ENCODE measurements around the gene PEDS1.
"Not testable (repeated sequence)": the region's sequence is repeated elsewhere in the genome, so short reads cannot be mapped to it uniquely, and the experiment has no call there.

The PEDS1 gene

DNA sequence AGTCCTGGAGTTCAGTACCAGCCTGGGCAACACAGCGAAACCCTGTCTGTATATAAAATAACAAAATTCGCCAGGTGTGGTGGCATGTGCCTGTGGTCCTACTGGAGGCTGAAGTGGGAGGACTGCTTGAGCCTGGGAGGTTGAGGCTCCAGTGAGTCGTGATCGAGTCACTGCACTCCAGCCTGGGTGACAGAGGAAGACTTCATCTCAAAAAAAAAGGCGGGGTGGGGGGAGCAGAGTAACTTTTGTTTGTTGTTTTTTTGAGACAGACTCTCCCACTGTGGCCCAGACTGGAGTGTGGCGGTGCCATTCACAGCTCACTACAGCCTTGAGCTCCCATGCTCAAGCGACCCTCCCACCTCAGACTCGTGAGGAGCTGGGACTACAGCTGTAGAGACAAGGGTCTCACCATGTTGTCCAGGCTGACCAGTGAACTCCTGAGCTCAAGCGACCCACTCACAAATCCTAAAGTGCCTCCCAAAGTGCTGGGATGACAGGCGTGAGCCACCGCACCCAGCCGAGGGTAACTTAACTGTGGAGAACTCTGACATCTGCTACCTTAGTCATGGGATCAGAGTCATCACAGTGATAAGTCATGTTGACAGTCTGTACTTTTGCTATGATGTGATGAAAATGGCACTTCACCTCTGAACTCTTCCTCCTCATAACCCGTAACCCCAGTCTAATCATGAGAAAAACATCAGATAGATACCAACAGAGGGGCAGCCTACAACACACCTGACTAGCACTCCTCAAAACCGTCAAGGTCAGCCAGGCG is 16.5 kb downstream of the PEDS1 start:
- no peak for TF ChIP-seq Cebpa-rat (IDR thresholded peaks at IDR 0.05)
- Histone ChIP-seq H3K9ac (no peak overlapping the region), H3K27ac (no peak overlapping the region), H3K36me3 (peaks cover 99% of the 10 kb centered on the region), H4K20me1 (peaks cover 96% of the 10 kb centered on the region), H3K4me2 (no peak overlapping the region), H3K9me3 (no peaks in the 10 kb centered on the region), H3K4me3 (no peak overlapping the region), H3K4me1 (0 out of 2 replicates have a peak, but pooled peaks cover 6% of the 10 kb centered on the region), H3K27me3 (no peaks in the 10 kb centered on the region)

DNA sequence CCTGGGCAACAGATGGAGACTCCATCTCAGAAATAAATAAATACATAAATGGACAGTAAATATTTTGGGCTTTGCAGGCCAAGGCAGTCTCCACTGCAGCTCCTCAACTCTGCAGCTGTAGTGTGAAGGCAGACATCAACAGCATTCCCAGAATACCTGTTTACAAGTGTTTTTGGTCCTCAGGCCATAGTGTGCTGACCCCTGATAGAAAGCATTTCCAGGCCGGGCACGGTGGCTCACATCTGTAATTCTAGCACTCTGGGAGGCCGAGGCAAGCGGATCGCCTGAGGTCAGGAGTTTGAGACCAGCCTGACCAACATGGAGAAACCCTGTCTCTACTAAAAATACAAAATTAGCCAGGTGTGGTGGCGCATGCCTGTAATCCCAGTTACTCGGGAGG is 18.4 kb downstream of the PEDS1 start:
- Histone ChIP-seq H4K20me1 (peaks cover 95% of the 10 kb centered on the region), H3K36me3 (peaks cover 99% of the 10 kb centered on the region)
- not testable (repeated sequence) for H3K27me3 ChIP-seq, H3K4me2 ChIP-seq, H3K9me3 ChIP-seq, H3K4me3 ChIP-seq, H3K27ac ChIP-seq, H3K4me1 ChIP-seq, H3K9ac ChIP-seq

DNA sequence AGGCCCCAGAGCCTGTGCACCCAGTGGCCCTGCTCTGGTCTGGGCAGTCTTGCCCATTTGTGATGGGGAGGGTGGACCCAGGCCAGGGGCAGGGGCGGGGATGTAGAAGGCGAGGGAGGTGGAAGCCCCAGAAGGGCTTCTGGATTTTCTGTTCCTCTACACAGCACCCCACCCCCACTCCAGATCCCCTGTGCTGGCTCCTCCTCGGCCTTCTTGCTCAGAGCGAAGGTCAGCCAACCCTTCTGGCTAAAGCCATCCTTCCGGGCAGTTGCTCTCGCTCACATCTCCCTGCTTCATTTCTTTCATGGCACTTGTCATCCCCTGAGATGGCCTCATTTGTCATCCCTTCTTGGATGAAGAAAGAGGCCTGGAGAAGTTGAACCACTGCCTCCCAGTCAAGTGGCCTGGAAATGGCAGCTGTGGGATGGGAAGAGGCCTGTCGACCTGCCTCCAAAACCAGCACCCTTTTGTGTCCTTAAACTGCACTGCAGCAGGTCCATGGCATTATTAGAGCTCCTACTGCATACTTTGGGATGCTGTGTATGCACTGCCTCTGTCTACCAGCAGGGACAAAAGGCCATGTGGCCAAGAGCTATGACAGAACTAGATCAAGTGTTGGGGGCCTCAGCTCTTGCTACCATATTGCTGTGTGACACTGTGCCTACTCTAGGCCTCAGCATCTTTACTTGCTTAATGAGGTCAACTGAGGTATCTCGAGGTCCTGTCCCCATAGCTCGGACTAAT is 19.9 kb downstream of the PEDS1 start:
- H3K9me3 ChIP-seq = no peaks in the 10 kb centered on the region
- no peak for TF ChIP-seq Cebpa-rat (IDR thresholded peaks at IDR 0.05)

DNA sequence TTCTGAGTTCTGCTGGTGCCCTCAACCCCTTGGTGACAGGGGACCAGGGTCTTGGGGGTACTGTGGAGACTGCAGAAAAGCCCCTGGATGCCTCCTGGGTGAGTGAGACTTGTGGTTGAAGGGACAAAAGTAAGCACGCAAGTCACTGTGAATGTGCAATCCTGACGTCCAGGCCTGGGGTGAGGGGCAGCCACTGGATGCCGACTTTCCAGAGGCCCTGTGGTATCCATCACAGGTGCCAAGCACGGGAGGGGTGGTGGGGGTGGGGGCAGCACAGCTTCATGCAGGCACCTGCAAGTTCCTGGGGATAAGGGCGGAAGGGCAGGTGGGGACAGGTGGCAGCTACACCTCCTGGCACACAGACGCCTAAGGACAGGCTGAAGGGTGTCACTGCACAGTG is 20.5 kb downstream of the PEDS1 start:
- Histone ChIP-seq H3K27ac (no peak overlapping the region), H3K9me3 (no peaks in the 10 kb centered on the region), H3K4me1 (no peaks in the 10 kb centered on the region), H3K9ac (no peak overlapping the region), H3K27me3 (no peaks in the 10 kb centered on the region), H4K20me1 (peaks cover 86% of the 10 kb centered on the region), H3K4me3 (no peak overlapping the region), H3K36me3 (peaks cover 99% of the 10 kb centered on the region), H3K4me2 (no peak overlapping the region)
- TF ChIP-seq Cebpa-rat (IDR thresholded peaks at IDR 0.05) = no peak

More for the DNA sequence above, 19.9 kb downstream of the PEDS1 start:
- Histone ChIP-seq H3K36me3 (peaks cover 99% of the 10 kb centered on the region), H3K4me3 (no peak overlapping the region), H3K4me2 (no peak overlapping the region), H3K4me1 (0 out of 2 replicates have a peak, but pooled peaks cover 2% of the 10 kb centered on the region), H4K20me1 (peaks cover 90% of the 10 kb centered on the region), H3K27me3 (no peaks in the 10 kb centered on the region), H3K9ac (no peak overlapping the region), H3K27ac (no peak overlapping the region)

DNA sequence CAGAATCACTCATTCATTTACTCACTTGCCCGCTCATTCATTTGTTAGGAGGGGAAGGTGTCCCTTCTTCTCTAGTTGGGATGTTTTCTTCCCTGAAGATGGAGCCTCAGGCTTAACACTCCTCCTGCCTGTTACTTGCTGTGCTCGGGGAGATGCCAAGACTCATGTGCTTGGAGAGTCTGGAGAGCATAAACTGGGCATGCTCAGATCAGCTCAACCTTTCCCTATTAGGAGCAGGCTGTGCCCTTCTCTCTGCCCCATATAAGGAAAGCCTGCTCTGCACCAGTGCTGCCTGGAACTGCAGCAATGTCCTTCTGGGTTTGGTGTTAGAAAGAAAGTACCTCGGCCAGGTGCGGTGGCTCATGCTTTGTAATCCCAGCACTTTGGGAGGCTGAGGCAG is 22.5 kb downstream of the PEDS1 start:
- H3K4me2 ChIP-seq = no peak overlapping the region
- no peaks in the 10 kb centered on the region for H3K27me3 ChIP-seq
- H3K4me3 ChIP-seq = no peak overlapping the region
- H3K27ac ChIP-seq = no peak overlapping the region
- no peak overlapping the region for H3K9ac ChIP-seq
- H3K36me3 ChIP-seq = peaks cover 99% of the 10 kb centered on the region
- TF ChIP-seq Cebpa-rat (IDR thresholded peaks at IDR 0.05) = no peak
- H4K20me1 ChIP-seq = peaks cover 71% of the 10 kb centered on the region
- H3K9me3 ChIP-seq = no peaks in the 10 kb centered on the region
- no peaks in the 10 kb centered on the region for H3K4me1 ChIP-seq

DNA sequence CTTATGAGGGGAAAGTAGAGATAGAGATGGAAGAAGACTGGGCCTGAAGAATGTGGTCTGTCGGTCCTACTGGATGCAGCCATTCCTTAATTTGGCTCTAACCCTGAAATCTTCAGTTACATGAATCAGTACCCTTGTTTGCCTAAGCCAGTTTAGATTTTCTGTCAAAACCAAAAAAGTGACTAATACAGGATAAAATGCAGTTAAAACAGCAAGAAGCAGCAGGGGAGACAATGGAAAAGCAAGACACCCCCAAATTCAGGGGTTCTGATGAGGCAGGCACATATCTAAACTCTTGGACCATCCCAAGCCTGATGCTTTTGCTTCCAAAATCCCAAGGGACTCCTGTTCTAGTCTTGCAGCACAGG is 23.2 kb downstream of the PEDS1 start:
- Histone ChIP-seq H3K9me3 (no peaks in the 10 kb centered on the region), H3K9ac (no peak overlapping the region), H4K20me1 (peaks cover 67% of the 10 kb centered on the region), H3K4me2 (no peak overlapping the region), H3K27ac (no peak overlapping the region), H3K27me3 (no peaks in the 10 kb centered on the region), H3K4me1 (no peaks in the 10 kb centered on the region), H3K4me3 (no peak overlapping the region), H3K36me3 (peaks cover 99% of the 10 kb centered on the region)
- no peak for TF ChIP-seq Cebpa-rat (IDR thresholded peaks at IDR 0.05)

DNA sequence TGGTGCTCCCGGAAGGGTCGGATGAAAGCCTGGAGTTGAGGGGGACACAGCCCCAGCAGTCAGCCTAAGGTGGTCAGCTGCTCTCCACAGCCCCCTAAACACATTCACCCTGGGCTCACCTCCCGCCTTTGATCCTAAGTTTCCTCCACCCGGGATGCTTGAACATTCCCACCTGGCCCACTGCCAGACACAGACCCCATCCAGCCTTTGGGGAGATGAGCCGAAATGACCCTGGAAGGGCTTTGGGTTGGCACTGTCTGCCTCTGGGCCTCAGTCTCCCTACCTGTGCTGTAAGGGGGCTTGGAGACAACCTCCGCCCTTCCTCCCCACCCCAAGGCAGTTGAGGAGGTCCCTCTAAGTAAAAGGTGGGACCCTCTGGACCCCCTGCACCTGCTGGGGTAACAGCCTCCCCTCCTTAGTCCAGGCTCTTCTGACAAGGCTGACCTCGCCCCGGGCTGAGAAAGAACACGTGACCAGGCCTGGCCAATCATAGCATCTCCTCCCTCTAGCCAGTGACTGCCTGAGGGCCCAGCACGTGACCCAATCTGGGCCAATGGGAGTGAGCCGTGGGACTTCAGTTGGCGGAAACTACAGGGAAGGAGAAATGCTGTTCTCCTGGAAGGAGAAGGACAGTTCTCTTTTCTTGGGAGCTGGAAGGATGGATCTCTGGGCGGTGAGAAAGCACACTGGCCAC is 23.7 kb downstream of the PEDS1 start:
- no peak overlapping the region for H3K4me3 ChIP-seq
- H3K27ac ChIP-seq = no peak overlapping the region
- peaks cover 63% of the 10 kb centered on the region for H4K20me1 ChIP-seq
- no peak overlapping the region for H3K9ac ChIP-seq
- no peaks in the 10 kb centered on the region for H3K27me3 ChIP-seq
- H3K9me3 ChIP-seq = no peaks in the 10 kb centered on the region
- no peaks in the 10 kb centered on the region for H3K4me1 ChIP-seq
- H3K4me2 ChIP-seq = no peak overlapping the region
- TF ChIP-seq Cebpa-rat (IDR thresholded peaks at IDR 0.05) = no peak
- H3K36me3 ChIP-seq = peaks cover 100% of the 10 kb centered on the region

DNA sequence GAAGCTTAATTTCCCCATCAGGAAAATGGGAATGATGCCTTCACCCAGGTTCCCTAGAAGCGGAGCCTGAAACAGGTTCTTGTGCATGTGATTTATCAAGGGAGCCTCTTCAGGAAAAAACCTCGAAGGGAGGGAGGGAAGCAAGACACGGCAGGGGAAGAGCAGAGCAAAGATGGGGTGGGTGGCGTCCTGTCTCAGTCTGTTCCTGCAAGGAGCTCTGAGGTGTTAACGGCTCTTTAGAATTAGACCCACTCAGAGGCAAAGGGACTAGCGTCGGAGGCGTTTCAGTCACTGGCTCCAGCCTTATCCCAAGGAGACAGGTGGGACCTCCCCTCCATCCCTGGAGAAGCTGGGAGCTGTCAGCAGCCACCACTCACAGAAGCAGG is 25.0 kb downstream of the PEDS1 start:
- Histone ChIP-seq H3K9ac (no peak overlapping the region), H3K27me3 (no peaks in the 10 kb centered on the region), H3K4me3 (no peak overlapping the region), H3K27ac (no peak overlapping the region), H3K4me1 (no peaks in the 10 kb centered on the region), H3K36me3 (peaks cover 100% of the 10 kb centered on the region), H3K4me2 (no peak overlapping the region), H4K20me1 (peaks cover 50% of the 10 kb centered on the region), H3K9me3 (no peaks in the 10 kb centered on the region)
- no peak for TF ChIP-seq Cebpa-rat (IDR thresholded peaks at IDR 0.05)

DNA sequence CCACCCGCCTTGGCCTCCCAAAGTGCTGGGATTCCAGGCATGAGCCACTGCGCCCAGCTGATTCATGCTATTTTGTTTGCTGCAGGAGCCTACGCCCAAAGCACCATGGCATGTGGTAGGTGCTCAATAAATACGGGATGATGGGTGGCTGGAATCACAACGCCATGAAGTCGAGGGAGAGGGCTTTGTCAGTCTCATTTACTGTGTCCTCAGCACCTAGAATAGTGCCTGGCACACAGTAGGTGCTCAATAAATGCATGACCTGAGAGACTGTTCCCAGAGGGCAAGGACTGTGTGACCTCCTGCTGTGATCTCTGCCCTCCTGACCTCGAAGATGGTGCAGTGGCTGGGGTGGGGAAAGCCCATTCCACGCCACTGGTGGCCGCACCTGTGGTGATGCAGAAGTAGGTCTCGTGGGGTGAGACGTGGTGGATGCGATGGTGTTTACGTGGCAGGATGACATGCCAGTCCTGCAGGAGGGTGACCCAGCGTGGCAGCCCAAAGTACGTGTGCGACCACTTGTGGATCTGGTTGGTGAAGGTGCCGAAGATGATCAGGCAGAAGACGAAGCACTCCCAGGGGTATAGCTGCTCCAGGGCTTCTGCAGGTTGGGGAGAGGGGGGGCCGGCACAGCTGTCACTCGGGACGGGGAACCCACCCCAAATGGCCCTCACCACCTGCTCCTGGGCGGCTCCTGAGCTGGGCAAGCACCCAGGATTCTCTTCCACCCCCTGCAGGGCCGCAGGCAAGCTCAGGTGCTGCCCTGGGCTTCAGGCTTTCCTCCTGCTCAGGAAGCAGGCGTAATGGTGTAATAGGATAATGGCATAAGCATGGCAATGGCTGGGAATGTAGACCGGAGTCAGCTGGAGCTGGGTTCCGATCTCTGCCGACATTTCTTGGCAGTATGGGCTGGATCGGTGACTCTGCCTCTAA is 25.7 kb downstream of the PEDS1 start:
- Histone ChIP-seq H4K20me1 (peaks cover 43% of the 10 kb centered on the region), H3K9me3 (no peaks in the 10 kb centered on the region), H3K27me3 (no peaks in the 10 kb centered on the region), H3K9ac (no peak overlapping the region), H3K4me2 (no peak overlapping the region), H3K27ac (no peak overlapping the region), H3K4me1 (no peaks in the 10 kb centered on the region), H3K36me3 (peaks cover 100% of the 10 kb centered on the region), H3K4me3 (no peak overlapping the region)
- TF ChIP-seq Cebpa-rat (IDR thresholded peaks at IDR 0.05) = no peak
